ENCODE measurements around the gene ZNF81.
"Not testable (repeated sequence)": the region's sequence is repeated elsewhere in the genome, so short reads cannot be mapped to it uniquely, and the experiment has no call there.

The ZNF81 gene

GRCh38 chrX:47846040-47846439, 9.3 kb downstream of the ZNF81 start:
- DNase-seq, result no peak

GRCh38 chrX:47849778-47850177, 13.1 kb downstream of the ZNF81 start:
- no peak for DNase-seq

- DNase-seq, result not testable (repeated sequence)
These were observed 13.7 kb downstream of the ZNF81 start for GRCh38 chrX:47850389-47850788.

- no peak for DNase-seq
These were observed 14.2 kb downstream of the ZNF81 start for GRCh38 chrX:47850901-47851300.

GRCh38 chrX:47854474-47854873, 17.8 kb downstream of the ZNF81 start:
- peak; percentile 14 for DNase-seq

GRCh38 chrX:47859686-47860085, 23.0 kb downstream of the ZNF81 start:
- no peak for DNase-seq

GRCh38 chrX:47862680-47863079, 26.0 kb downstream of the ZNF81 start:
- no peak for DNase-seq

GRCh38 chrX:47863187-47863586, 26.5 kb downstream of the ZNF81 start:
- no peak for DNase-seq

- no peak for DNase-seq
These were observed 27.6 kb downstream of the ZNF81 start for GRCh38 chrX:47864300-47864699.

GRCh38 chrX:47864785-47865184, 28.1 kb downstream of the ZNF81 start:
- DNase-seq, result no peak

GRCh38 chrX:47873123-47873522, 36.4 kb downstream of the ZNF81 start:
- DNase-seq, result no peak

GRCh38 chrX:47877327-47877726, 40.6 kb downstream of the ZNF81 start:
- no peak for DNase-seq

GRCh38 chrX:47878198-47878597, 41.5 kb downstream of the ZNF81 start:
- DNase-seq, result no peak

- no peak for DNase-seq
These were observed 42.8 kb downstream of the ZNF81 start for GRCh38 chrX:47879463-47879862.

GRCh38 chrX:47880927-47881326, 44.2 kb downstream of the ZNF81 start:
- no peak for DNase-seq

GRCh38 chrX:47885501-47885900, 48.8 kb downstream of the ZNF81 start:
- no peak for DNase-seq

GRCh38 chrX:47898024-47898423, 61.3 kb downstream of the ZNF81 start:
- DNase-seq, result no peak

GRCh38 chrX:47900833-47901232, 64.1 kb downstream of the ZNF81 start:
- DNase-seq, result no peak

GRCh38 chrX:47902161-47902560, 65.5 kb downstream of the ZNF81 start:
- DNase-seq, result no peak

- DNase-seq, result no peak
These were observed 79.3 kb downstream of the ZNF81 start for GRCh38 chrX:47915886-47916493.

GRCh38 chrX:47918274-47918673, 81.6 kb downstream of the ZNF81 start:
- no peak for DNase-seq

- no peak for DNase-seq
These were observed 90.5 kb downstream of the ZNF81 start for GRCh38 chrX:47927212-47927611.

GRCh38 chrX:47931970-47932369, 95.3 kb downstream of the ZNF81 start:
- not testable (repeated sequence) for DNase-seq

- no peak for DNase-seq
These were observed 97.2 kb downstream of the ZNF81 start for GRCh38 chrX:47933946-47934345.

GRCh38 chrX:47936224-47936939, 99.7 kb downstream of the ZNF81 start:
- DNase-seq, result peak; percentile 17

Measured in activated CD4-positive, alpha-beta T cell treated with anti-CD3 and anti-CD28 coated beads for 48 hours (primary cell).